GM23338 (cell line): Measurements from ENCODE around the gene COBLL1. TPM values are rescaled to one million over a fixed set of nuclear protein-coding genes. Genes with fewer than 3 reads are reported as not detected.

Experiments
- ATAC-seq: fragments of 200-7000 bp; cut with Tn5 transposase; 3 replicates; pipeline ENCODE4 v1.9.1; 2020
- DNase-seq: peaks from one replicate; pipeline ENCODE4 v3.0.0-alpha.2; 2015; ENCODE audit warnings: low spot score
- H2AFZ ChIP-seq: fragments of 200-600 bp; sonication (generic); 2 replicates; pipeline ENCODE4 v1.8.0; 2016; ENCODE audit warnings: antibody characterized with exemption, mild to moderate bottlenecking, moderate library complexity
- H3F3A ChIP-seq: fragments of 200-600 bp; sonication (generic); replicated peaks from 2 replicates; pipeline ENCODE4 v1.8.0; 2017; ENCODE audit warnings: antibody characterized with exemption, mixed run types, low read depth
- H3K27ac ChIP-seq: fragments of 200-600 bp; sonication (generic); 2 replicates; pipeline ENCODE4 v1.6.1; 2016; ENCODE audit warnings: low read depth
- H3K27me3 ChIP-seq: fragments of 200-600 bp; sonication (generic); 2 replicates; pipeline ENCODE4 v1.8.0; 2016; ENCODE audit warnings: mild to moderate bottlenecking, mixed run types, moderate library complexity; ENCODE audit not compliant: insufficient read depth
- H3K36me3 ChIP-seq: fragments of 200-600 bp; sonication (generic); 2 replicates; pipeline ENCODE4 v1.8.0; 2016; ENCODE audit warnings: mild to moderate bottlenecking; ENCODE audit not compliant: insufficient read depth
- H3K4me1 ChIP-seq: fragments of 200-600 bp; sonication (generic); 2 replicates; pipeline ENCODE4 v1.8.0; 2016; ENCODE audit warnings: mild to moderate bottlenecking, moderate library complexity; ENCODE audit not compliant: insufficient read depth
- H3K4me2 ChIP-seq: fragments of 200-600 bp; sonication (generic); 2 replicates; pipeline ENCODE4 v1.7.1; 2017; ENCODE audit warnings: mixed run types
- H3K4me3 ChIP-seq: fragments of 200-600 bp; sonication (generic); 2 replicates; pipeline ENCODE4 v1.6.1; 2016; ENCODE audit warnings: mixed run types
- H3K79me2 ChIP-seq: fragments of 200-600 bp; sonication (generic); replicated peaks from 2 replicates; pipeline ENCODE4 v1.8.0; 2017; ENCODE audit warnings: mild to moderate bottlenecking; ENCODE audit not compliant: insufficient read depth
- H3K9me2 ChIP-seq: fragments of 200-600 bp; sonication (generic); 2 replicates; pipeline ENCODE4 v1.8.0; 2017; ENCODE audit not compliant: insufficient read depth
- H4K20me1 ChIP-seq: fragments of 200-600 bp; sonication (generic); replicated peaks from 2 replicates; pipeline ENCODE4 v1.8.0; 2017; ENCODE audit warnings: mild to moderate bottlenecking; ENCODE audit not compliant: insufficient read depth
- H3K27ac Mint-ChIP-seq: 2 replicates; pipeline ENCODE4 v1.8.0; 2020; ENCODE audit warnings: inconsistent platforms, mild to moderate bottlenecking, moderate library complexity, mixed read lengths
- H3K27me3 Mint-ChIP-seq: 3 replicates; pipeline ENCODE4 v1.8.0; 2022; ENCODE audit warnings: low read depth, mild to moderate bottlenecking, moderate library complexity, mixed read lengths, inconsistent platforms; ENCODE audit not compliant: insufficient read depth, poor library complexity
- H3K36me3 Mint-ChIP-seq: 3 replicates; pipeline ENCODE4 v1.8.0; 2021; ENCODE audit warnings: low read depth, mild to moderate bottlenecking, inconsistent platforms, moderate library complexity, mixed read lengths
- H3K4me1 Mint-ChIP-seq: 3 replicates; pipeline ENCODE4 v1.8.0; 2020; ENCODE audit warnings: mild to moderate bottlenecking, inconsistent platforms, mixed read lengths
- H3K4me3 Mint-ChIP-seq: 3 replicates; pipeline ENCODE4 v1.8.0; 2021; ENCODE audit warnings: moderate library complexity, mild to moderate bottlenecking, inconsistent platforms, mixed read lengths
- H3K9me3 Mint-ChIP-seq: 3 replicates; pipeline ENCODE4 v1.8.0; 2020; ENCODE audit warnings: moderate library complexity, mild to moderate bottlenecking, inconsistent platforms, mixed read lengths
- CREB1 ChIP-seq: fragments of 250-450 bp; sonication (Bioruptor Pico); IDR thresholded peaks from 2 replicates; pipeline ENCODE4 v1.5.0; 2020; ENCODE audit warnings: low read depth, mild to moderate bottlenecking, moderate library complexity
- CTCF ChIP-seq, 2 experiments: fragments of 200-600 bp in 1 of 2; sonication (generic) in 1 of 2; conservative IDR thresholded peaks; 2 replicates each; pipeline versions ENCODE4 v1.5.1 to v1.6.1; 2016 to 2017; ENCODE audit warnings: antibody characterized with exemption in 2 of 2, low read depth in 2 of 2, mild to moderate bottlenecking in 2 of 2, moderate library complexity in 1 of 2
- ETS1 ChIP-seq: IDR thresholded peaks from 2 replicates; pipeline ENCODE4 v1.6.1; 2016; ENCODE audit warnings: antibody characterized with exemption
- EZH2 ChIP-seq: fragments of 200-600 bp; sonication (generic); IDR thresholded peaks from one replicate; pipeline ENCODE4 v1.8.0; 2017; ENCODE audit warnings: antibody characterized with exemption, mild to moderate bottlenecking, low read depth; ENCODE audit not compliant: unreplicated experiment
- JUNB ChIP-seq: IDR thresholded peaks from one replicate; pipeline ENCODE4 v1.6.1; 2016; ENCODE audit warnings: antibody characterized with exemption; ENCODE audit not compliant: unreplicated experiment
- POLR2AphosphoS5 ChIP-seq: IDR thresholded peaks from 2 replicates; pipeline ENCODE4 v1.6.1; 2016; ENCODE audit warnings: antibody characterized with exemption, low read depth
- STAT1 ChIP-seq: IDR thresholded peaks from one replicate; pipeline ENCODE4 v1.6.1; 2016; ENCODE audit warnings: antibody characterized with exemption; ENCODE audit not compliant: unreplicated experiment
- ZNF331 ChIP-seq: fragments of 250-450 bp; sonication (Bioruptor Pico); IDR thresholded peaks from 2 replicates; pipeline ENCODE4 v1.5.0; 2020; ENCODE audit warnings: low read depth, mild to moderate bottlenecking, moderate library complexity
- ZNF462 ChIP-seq: fragments of 250-450 bp; sonication (Bioruptor Pico); IDR thresholded peaks from 2 replicates; pipeline ENCODE4 v1.5.0; 2020; ENCODE audit warnings: mild to moderate bottlenecking, moderate library complexity
- polyA plus RNA-seq: library from polyadenylated mRNA; unstranded; fragments of >200 nt; fragmentation: Nextera tagmentation; extraction: Ambion mirVana; gene quantifications from 2 replicates; pipeline ENCODE4 v1.2.1, GENCODE V29; 2016
- total RNA-seq: library from RNA; depleted of rRNA; stranded (reverse); fragments of >200 nt; shearing (Covaris generic); gene quantifications from 2 replicates; pipeline ENCODE4 v1.2.3, GENCODE V29; 2014

Gene COBLL1
- total and polyA plus RNA-seq, 2 experiments from 2014 or later, result 2.9 to 7.4 TPM

- Histone ChIP-seq H3K27me3 (no peaks in the 10 kb centered on the region), H4K20me1 (no peaks in the 10 kb centered on the region), H3K27ac (no peak overlapping the region), H2AFZ (no peak overlapping the region), H3F3A (no peaks in the 10 kb centered on the region), H3K9me2 (no peaks in the 10 kb centered on the region), H3K36me3 (no peaks in the 10 kb centered on the region), H3K4me1 (no peaks in the 10 kb centered on the region), H3K4me2 (no peak overlapping the region), H3K79me2 (no peaks in the 10 kb centered on the region), H3K4me3 (no peak overlapping the region)
- H3K9me3 Mint-ChIP-seq, result no peaks in the 10 kb centered on the region
- ATAC-seq (no peak), DNase-seq (no peak)
- no peak for TF ChIP-seq POLR2AphosphoS5
- TF ChIP-seq ZNF462 (CRISPR knock-in tag), result no peak
- TF ChIP-seq STAT1, result no peak
- no peak for TF ChIP-seq CTCF (conservative IDR thresholded peaks at IDR 0.05; ENCODE audit: low read depth in 2 of 2)
- no peak overlapping the region for H3K4me3 Mint-ChIP-seq
- no peaks in the 10 kb centered on the region for H3K27me3 Mint-ChIP-seq
- H3K27ac Mint-ChIP-seq, result no peak overlapping the region
- peaks cover 6% of the 10 kb centered on the region; the same call in 2 of the 3 replicates for H3K4me1 Mint-ChIP-seq
- no peaks in the 10 kb centered on the region for H3K36me3 Mint-ChIP-seq
These were observed 16.8 kb downstream of the COBLL1 start for GRCh38 chr2:164824872-164825271.

- no peak for DNase-seq
- Histone ChIP-seq H3K79me2 (no peaks in the 10 kb centered on the region), H3K36me3 (no peaks in the 10 kb centered on the region), H3K9me2 (no peaks in the 10 kb centered on the region), H3K4me2 (no peak overlapping the region), H3K4me3 (no peak overlapping the region), H2AFZ (no peak overlapping the region), H3K4me1 (no peaks in the 10 kb centered on the region), H3K27me3 (no peaks in the 10 kb centered on the region), H3K27ac (no peak overlapping the region), H4K20me1 (0 out of 2 replicates have a peak, but pooled peaks cover 3% of the 10 kb centered on the region), H3F3A (no peaks in the 10 kb centered on the region)
- Mint-ChIP-seq H3K27me3 (peaks cover 1% of the 10 kb centered on the region), H3K36me3 (no peaks in the 10 kb centered on the region), H3K27ac (no peak overlapping the region), H3K9me3 (no peaks in the 10 kb centered on the region), H3K4me3 (no peak overlapping the region), H3K4me1 (peaks cover 6% of the 10 kb centered on the region; the same call in 2 of the 3 replicates)
- no peak for ATAC-seq
- TF ChIP-seq CREB1 (CRISPR knock-in tag) (no peak), ZNF331 (CRISPR knock-in tag) (no peak), STAT1 (no peak), ETS1 (no peak), CTCF (conservative IDR thresholded peaks at IDR 0.05; ENCODE audit: low read depth in 2 of 2) (no peak), EZH2 (no peak), JUNB (no peak)
These were observed 18.5 kb downstream of the COBLL1 start for GRCh38 chr2:164823126-164823525.
